Aorta (tissue), 5 donors: ENCODE data around the gene GNB1. TPM values are rescaled to one million over a fixed set of nuclear protein-coding genes. Genes with fewer than 3 reads are reported as not detected.
A peak's percentile ranks its signal among the peaks of the same experiment; 100 is the strongest.

Experiments used
- ATAC-seq: fragments of 200-7000 bp; cut with Tn5 transposase; one replicate; pipeline ENCODE4 v1.9.1; 2022; ENCODE audit warnings: moderate library complexity; ENCODE audit not compliant: low FRiP score
- DNase-seq, 2 donors: peaks; one replicate each; pipeline ENCODE4 v3.0.0-alpha.2; 2020
- H3K27ac ChIP-seq, 2 donors: one replicate each; pipeline ENCODE4 v1.5.1; 2013; ENCODE audit warnings: low read length in 2 of 2, mild to moderate bottlenecking in 2 of 2, moderate library complexity in 2 of 2, control low read depth in 1 of 2, inconsistent platforms in 1 of 2, low read depth in 1 of 2
- H3K27me3 ChIP-seq, 2 donors: one replicate each; pipeline ENCODE4 v1.6.1; 2013; ENCODE audit warnings: control low read depth in 1 of 2, low read length in 1 of 2, mild to moderate bottlenecking in 1 of 2, moderate library complexity in 1 of 2; ENCODE audit not compliant: insufficient read depth in 2 of 2, control insufficient read depth in 1 of 2
- H3K36me3 ChIP-seq, 2 donors: one replicate each; pipeline ENCODE4 v1.6.1; 2013; ENCODE audit warnings: control low read depth in 1 of 2, low read length in 1 of 2, mild to moderate bottlenecking in 1 of 2; ENCODE audit not compliant: insufficient read depth in 2 of 2, control insufficient read depth in 1 of 2
- H3K4me1 ChIP-seq, 2 donors: one replicate each; pipeline ENCODE4 v1.6.1; 2013; ENCODE audit warnings: low read length in 2 of 2, control low read depth in 1 of 2, mild to moderate bottlenecking in 1 of 2, moderate library complexity in 1 of 2; ENCODE audit not compliant: insufficient read depth in 2 of 2, control insufficient read depth in 1 of 2
- H3K4me3 ChIP-seq, 2 donors: one replicate each; pipeline ENCODE4 v1.5.1; 2013; ENCODE audit warnings: low read length in 2 of 2, control low read depth in 1 of 2, mild to moderate bottlenecking in 1 of 2
- H3K9me3 ChIP-seq: one replicate; pipeline ENCODE4 v1.6.1; 2013; ENCODE audit warnings: mild to moderate bottlenecking, low read length; ENCODE audit not compliant: control insufficient read depth
- WGBS, 2 donors: extraction: QIAGEN DNeasy Blood & Tissue Kit; methylation state at CpG; one replicate each; pipeline ENCODE4 v1.1.7; 2013; 5-methylcytosine and 5-hydroxymethylcytosine counted together
- intact Hi-C, 2 donors: fragments of 100-400 bp; cut with DNase I; formaldehyde crosslinking; loops; one replicate each; pipeline versions ENCODE4 v1.14.2 to v1.15.0; 2022
- polyA plus RNA-seq, 2 donors: library from polyadenylated mRNA; stranded (reverse); fragments of 200-250 nt; gene quantifications; one replicate each; pipeline ENCODE4 v1.2.3, GENCODE V29; 2013
- total RNA-seq, 2 donors: library from RNA; stranded (reverse); fragmentation: NEBNext Ultra II Directional; extraction: Animal tissue kit (Norgen Biotek cat#: 25700); gene quantifications; one replicate each; pipeline ENCODE4 v1.2.1, GENCODE V29; 2021
- donor health status: healthy with polysubstance abuse.
- donor health status: Bipolar disorder and iron deficiency.
- donor health status: DM: no; HTN: no; CAD: no.
- donor health status: DM: no; HTN: no; CAD: no.
- donor health status: DM: yes; HTN: yes; CAD: no.

The GNB1 gene
- total and polyA plus RNA-seq, 4 donors = 142 to 312 (median 248) TPM

DNA sequence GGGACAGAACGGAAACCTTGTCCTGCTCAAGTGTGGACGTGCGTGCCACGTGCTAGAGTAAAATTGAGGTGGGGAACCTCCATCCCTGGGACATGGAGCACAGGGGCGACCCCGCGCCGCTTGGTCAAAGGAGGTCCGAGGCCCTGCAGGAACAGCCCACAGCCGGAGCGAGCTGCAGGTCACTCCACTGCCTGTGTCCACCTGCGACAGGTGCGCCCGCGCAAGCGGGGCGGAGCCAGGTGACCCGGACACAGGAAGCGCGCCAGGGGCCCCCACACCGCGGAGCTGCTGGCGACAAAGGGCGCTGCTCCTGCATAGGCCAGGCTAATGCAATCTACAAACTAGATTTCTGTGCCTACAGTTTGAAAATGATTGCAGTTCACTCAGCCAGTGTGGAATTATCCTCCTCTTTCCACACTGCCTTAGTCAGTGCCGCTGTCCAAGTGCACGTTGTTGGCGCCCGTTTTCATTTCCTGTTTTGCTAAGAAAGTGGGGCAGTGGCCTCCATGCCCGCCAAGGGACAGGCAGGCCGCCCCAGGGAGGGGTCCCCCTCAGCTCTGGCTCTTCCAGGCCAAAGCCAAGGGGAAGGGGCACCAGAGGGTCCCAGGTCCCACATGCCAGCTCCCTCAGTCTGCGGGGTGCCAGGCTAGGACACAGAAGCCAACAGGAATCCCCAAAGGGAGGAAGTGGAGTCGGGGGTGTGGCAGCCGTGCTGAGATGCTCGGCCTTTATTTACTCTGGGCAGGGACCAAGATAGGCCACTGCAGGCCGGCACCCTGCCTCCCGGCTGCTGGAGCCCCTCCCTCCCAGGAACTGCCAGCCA is 108.3 kb downstream of the GNB1 start:
- Histone ChIP-seq H3K4me1 (no peaks in the 10 kb centered on the region), H3K27ac (peak overlapping the region in 1 of 2 donors; percentile 72), H3K36me3 (no peaks in the 10 kb centered on the region), H3K9me3 (no peaks in the 10 kb centered on the region), H3K4me3 (no peak overlapping the region), H3K27me3 (no peaks in the 10 kb centered on the region)
- intact Hi-C loops = loop anchor here in 1 of 2 donors (5.0 kb wide), 1 partner anchor 110 kb away; the partner anchor contains the start of gene GNB1
- DNase-seq (peak; percentile 86 to 87), ATAC-seq (peak; percentile 77)
- 0 to 1% methylated on average over 36 of the region's 36 CpGs for WGBS, 2 donors

GRCh38 chr1:1781526-1781903 is 109.4 kb downstream of the GNB1 start:
- intact Hi-C loops = loop anchor here in 1 of 2 donors (5.0 kb wide), 1 partner anchor 111 kb away; the partner anchor contains the start of gene GNB1
- DNase-seq = no peak
- 68 to 70% methylated on average over 7 of the region's 7 CpGs for WGBS, 2 donors
- H3K4me3 ChIP-seq = no peak overlapping the region
- no peaks in the 10 kb centered on the region for H3K36me3 ChIP-seq
- H3K4me1 ChIP-seq = no peaks in the 10 kb centered on the region
- ATAC-seq = no peak
- no peak overlapping the region for H3K27ac ChIP-seq
- H3K9me3 ChIP-seq = no peaks in the 10 kb centered on the region
- H3K27me3 ChIP-seq = no peaks in the 10 kb centered on the region

DNA sequence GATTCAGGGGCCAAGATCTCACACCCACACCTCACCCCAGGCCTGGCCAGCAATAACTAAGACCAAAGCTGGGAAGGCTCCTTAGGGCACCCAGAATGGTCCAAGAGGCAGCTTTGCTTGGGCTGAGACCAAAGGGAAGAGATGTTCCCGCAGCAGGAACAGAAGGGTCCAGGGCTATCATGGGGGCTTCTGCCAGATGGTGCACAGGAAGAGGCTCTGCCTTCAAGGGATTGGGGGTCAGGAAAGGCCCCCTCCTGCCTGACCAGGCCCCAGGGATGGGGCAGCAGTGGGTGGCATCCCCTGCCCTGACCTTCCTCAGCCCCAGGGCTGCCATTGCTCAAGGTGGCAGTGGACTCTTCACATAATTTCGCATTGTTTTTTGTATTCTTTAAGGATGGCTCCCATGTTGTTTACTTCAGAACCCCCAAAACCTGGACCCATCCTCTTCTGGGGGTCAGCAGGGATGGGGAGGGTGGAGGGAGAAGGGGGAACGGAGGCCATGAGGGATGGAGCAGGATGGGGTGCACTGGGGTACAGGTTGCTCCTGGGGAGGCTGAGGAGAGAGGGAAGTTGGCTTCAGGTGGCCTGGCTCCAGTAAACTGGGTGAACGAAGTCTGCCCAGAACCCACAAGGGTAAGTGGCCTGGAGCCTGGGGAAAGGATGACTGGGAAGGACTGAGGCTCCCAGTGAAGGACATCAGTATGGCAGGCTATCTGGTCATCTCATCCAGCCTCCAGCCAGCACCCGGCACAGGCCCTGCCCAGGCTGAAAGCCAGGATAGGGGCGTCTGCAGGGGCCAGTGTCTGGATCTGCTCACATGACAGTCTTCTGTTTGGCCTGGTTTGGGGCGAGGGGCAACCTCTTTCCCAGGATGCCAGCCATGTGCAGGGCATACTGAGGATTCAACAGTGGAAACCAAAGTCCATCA is 110.0 kb downstream of the GNB1 start:
- Histone ChIP-seq H3K27me3 (no peaks in the 10 kb centered on the region), H3K36me3 (no peaks in the 10 kb centered on the region), H3K4me1 (peaks cover 0 to 2% of the 10 kb centered on the region in 2 donors), H3K9me3 (no peaks in the 10 kb centered on the region), H3K4me3 (no peak overlapping the region), H3K27ac (no peak overlapping the region)
- no peak for ATAC-seq
- no peak for DNase-seq
- 70 to 73% methylated on average over 7 of the region's 7 CpGs for WGBS, 2 donors
- intact Hi-C loops = loop anchor here in 1 of 2 donors (5.0 kb wide), 1 partner anchor 111 kb away; the partner anchor contains the start of gene GNB1

DNA sequence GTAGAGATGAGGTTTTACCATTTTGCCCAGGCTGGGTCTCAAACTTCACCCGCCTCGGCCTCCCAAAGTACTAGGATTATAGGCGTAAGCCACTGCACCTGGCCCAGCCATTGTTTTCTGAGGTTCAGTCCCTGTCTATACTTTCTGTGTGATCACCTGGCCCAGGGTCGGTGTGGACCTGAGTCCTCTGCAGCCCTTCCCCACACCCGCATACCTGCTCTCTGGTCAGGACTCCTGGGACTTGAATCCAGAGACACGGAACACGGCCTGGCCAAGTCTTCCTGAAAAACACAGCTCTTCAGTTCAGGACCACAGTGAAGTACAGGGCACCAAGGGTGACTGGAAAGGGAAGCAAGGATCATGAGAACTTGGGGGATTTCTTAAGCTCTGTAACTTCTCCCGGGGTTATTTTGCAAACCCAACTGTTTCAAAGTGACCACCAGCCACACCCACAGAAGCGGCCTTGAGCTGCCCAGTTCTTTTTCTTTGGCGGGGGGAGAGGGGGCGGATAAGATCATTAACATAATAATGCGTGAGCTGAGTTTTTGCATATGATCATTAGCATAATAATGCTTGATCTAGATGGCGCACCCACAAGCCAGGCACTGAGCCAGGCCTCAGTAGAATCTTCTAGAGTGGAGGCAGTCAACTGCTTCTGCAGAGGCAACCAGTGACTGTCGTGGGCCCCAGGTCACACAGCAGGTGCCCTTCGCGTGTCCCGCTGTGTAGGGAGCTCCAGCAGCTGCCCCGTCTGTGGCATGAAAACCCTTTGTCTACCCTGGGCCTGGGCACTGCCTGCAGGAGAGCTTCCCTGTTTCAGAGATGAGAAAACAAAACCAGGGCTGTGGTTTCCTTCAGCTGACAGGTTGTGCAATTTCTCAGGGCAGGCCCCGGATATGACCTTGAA is 110.9 kb downstream of the GNB1 start:
- Histone ChIP-seq H3K27ac (no peak overlapping the region), H3K36me3 (no peaks in the 10 kb centered on the region), H3K27me3 (no peaks in the 10 kb centered on the region), H3K4me1 (peaks cover 0 to 3% of the 10 kb centered on the region in 2 donors), H3K4me3 (no peak overlapping the region), H3K9me3 (no peaks in the 10 kb centered on the region)
- WGBS, 2 donors = 77 to 81% methylated on average over 19 of the region's 19 CpGs
- peak; percentile 77 to 80 for DNase-seq
- ATAC-seq = peak; percentile 2
- intact Hi-C loops = loop anchor here in 1 of 2 donors (5.0 kb wide), 1 partner anchor 112 kb away; the partner anchor contains the start of gene GNB1

GRCh38 chr1:1779320-1779675 is 111.6 kb downstream of the GNB1 start:
- no peak overlapping the region for H3K27ac ChIP-seq
- ATAC-seq (no peak), DNase-seq (no peak)
- H3K4me1 ChIP-seq = peaks cover 0 to 3% of the 10 kb centered on the region in 2 donors
- H3K4me3 ChIP-seq = no peak overlapping the region
- intact Hi-C loops = no loop called here
- no peaks in the 10 kb centered on the region for H3K36me3 ChIP-seq
- no peaks in the 10 kb centered on the region for H3K27me3 ChIP-seq
- H3K9me3 ChIP-seq = no peaks in the 10 kb centered on the region
- WGBS, 2 donors = 77 to 78% methylated on average over 11 of the region's 11 CpGs

- intact Hi-C loops = no loop called here
- DNase-seq = peak; percentile 90 to 91
- WGBS, 2 donors = 3% methylated on average over 59 to 68 of the region's 68 CpGs
- Histone ChIP-seq H3K36me3 (no peaks in the 10 kb centered on the region), H3K27me3 (no peaks in the 10 kb centered on the region), H3K9me3 (no peaks in the 10 kb centered on the region), H3K4me1 (peaks cover 0 to 3% of the 10 kb centered on the region in 2 donors), H3K4me3 (peak overlapping the region; percentile 53 to 83), H3K27ac (no peak overlapping the region)
- ATAC-seq = peak; percentile 28
Observed at GRCh38 chr1:1778663-1779319, 112.1 kb downstream of the GNB1 start.

DNA sequence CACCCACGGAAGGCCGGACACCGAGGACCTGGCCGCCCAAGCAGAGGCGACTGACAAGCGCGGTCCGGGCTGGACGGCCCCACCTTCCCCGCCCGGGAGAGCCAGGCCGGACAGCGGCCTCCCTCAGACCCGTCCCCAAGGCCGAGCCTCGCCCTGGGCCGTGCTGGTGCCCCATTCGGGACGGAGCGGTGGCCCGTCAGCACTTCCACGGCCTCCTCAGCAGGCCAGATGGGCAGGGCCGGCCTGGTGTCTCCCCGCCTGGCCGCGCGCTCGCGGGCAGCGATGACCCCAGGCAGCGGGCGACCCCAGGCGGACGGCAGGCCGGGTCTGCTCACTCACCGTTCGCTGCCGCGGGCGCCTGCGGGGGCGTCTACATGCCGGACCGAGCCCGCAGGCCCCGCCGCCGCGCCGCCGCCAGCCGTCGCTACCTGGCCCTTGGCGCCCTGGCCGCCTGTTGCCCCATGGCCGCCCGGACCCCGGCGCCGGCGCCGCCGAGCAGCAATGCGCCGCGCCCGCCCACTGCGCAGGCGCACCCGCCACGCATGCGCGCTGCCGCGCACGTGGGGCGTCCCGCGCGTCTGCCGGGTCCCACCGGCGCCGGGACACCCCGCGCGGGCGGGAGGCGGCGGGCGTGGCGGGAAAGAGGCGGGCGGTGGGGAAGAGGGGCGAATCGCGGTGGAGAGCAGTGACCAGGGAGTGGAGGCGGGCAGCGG is 112.8 kb downstream of the GNB1 start, which contains the start of gene NADK:
NADK (minus strand) TSS at position 521 of the 713 bp plus-strand sequence. CDS start 13,064 bp downstream, outside the sequence.
- Histone ChIP-seq H3K36me3 (no peaks in the 10 kb centered on the region), H3K4me1 (peaks cover 0 to 3% of the 10 kb centered on the region in 2 donors), H3K27me3 (no peaks in the 10 kb centered on the region), H3K4me3 (peak within 1 kb of the TSS; percentile 53 to 83), H3K27ac (peak within 1 kb of the TSS; percentile 43 to 60), H3K9me3 (no peaks in the 10 kb centered on the region)
- DNase-seq (peak; percentile 68 to 88), ATAC-seq (peak; percentile 63)
- intact Hi-C loops = no loop called here
- 0% methylated on average over 64 to 99 of the region's 99 CpGs for WGBS, 2 donors
